PC-3 (cell line): ENCODE measurements around the gene TCP10L.

Experiments used
- CTCF ChIP-seq: fragments of 300-600 bp; sonication (generic); conservative IDR thresholded peaks from 2 replicates; pipeline ENCODE4 v1.5.1; 2017; ENCODE audit warnings: antibody characterized with exemption, low read depth, mild to moderate bottlenecking, low read length
- EZH2 ChIP-seq: fragments of 300-600 bp; sonication (generic); IDR thresholded peaks from one replicate; pipeline ENCODE4 v1.6.1; 2017; ENCODE audit warnings: antibody characterized with exemption, mild to moderate bottlenecking, low read length; ENCODE audit not compliant: unreplicated experiment

- TF ChIP-seq CTCF (no peak), EZH2 (no peak)
These were observed 17.7 kb downstream of the TCP10L start for GRCh38 chr21:32567626-32568025.
